ENCODE measurements around the gene PODN.

DNA sequence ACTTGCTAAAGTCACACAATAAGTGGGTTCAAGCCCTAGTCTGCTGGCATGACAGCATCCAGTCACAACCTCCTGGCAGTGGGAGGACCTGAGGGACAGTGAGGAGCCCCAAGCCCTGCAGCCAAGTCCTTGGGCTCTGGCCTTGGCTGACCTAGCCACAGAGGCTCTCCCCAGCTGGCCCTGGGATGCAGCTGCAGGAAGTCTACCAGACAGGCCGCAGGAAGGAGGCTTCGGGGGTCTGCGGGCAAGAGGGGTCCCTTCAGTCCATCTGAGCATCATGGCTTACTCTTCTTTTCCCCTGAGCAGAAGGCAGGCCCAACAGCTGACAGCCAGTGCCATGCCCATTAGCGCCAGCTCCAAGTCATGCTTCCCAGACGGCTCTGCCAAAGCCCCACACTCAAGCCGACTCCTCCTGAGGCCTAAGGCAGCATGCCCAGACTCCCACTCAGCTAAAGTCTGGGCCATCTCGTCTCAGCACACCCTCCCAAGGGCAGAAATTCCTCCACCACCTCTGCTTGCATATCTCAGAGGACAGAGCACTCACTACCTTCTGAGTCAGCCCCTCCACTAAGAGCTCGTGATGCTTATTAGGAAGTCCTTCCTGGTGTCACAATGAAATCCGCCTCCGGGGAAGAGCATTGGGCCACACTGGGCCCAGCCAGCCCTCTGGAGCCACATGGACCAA lies 60.3 kb downstream of the PODN start:
- TF ChIP-seq, protein P1, sequence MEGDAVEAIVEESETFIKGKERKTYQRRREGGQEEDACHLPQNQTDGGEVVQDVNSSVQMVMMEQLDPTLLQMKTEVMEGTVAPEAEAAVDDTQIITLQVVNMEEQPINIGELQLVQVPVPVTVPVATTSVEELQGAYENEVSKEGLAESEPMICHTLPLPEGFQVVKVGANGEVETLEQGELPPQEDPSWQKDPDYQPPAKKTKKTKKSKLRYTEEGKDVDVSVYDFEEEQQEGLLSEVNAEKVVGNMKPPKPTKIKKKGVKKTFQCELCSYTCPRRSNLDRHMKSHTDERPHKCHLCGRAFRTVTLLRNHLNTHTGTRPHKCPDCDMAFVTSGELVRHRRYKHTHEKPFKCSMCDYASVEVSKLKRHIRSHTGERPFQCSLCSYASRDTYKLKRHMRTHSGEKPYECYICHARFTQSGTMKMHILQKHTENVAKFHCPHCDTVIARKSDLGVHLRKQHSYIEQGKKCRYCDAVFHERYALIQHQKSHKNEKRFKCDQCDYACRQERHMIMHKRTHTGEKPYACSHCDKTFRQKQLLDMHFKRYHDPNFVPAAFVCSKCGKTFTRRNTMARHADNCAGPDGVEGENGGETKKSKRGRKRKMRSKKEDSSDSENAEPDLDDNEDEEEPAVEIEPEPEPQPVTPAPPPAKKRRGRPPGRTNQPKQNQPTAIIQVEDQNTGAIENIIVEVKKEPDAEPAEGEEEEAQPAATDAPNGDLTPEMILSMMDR (IDR thresholded peaks at IDR 0.05): no peak
- TF ChIP-seq POLR2AphosphoS5 (IDR thresholded peaks at IDR 0.05; ENCODE audit: low read depth, low read length) (no peak), REST (IDR thresholded peaks at IDR 0.05; ENCODE audit: insufficient read depth in 1 of 2, low read depth in 2 of 2, low read length in 1 of 2) (no peak), SIN3A (IDR thresholded peaks at IDR 0.05; ENCODE audit: borderline replicate concordance, insufficient read depth, low read depth, low read length) (no peak), TCF7L2 (IDR thresholded peaks at IDR 0.05; ENCODE audit: low read depth, low read length) (no peak)

All from Panc1 (cell line).